HG02852 (cell line): ENCODE results near the gene SERPINA6.
"Not testable (repeated sequence)": the region's sequence is repeated elsewhere in the genome, so short reads cannot be mapped to it uniquely, and the experiment has no call there.

Experiments used
- ATAC-seq: cut with Tn5 transposase; IDR thresholded peaks from one replicate; pipeline ENCODE4 v1.9.1; 2021; ENCODE audit warnings: mild to moderate bottlenecking, moderate library complexity; ENCODE audit not compliant: unreplicated experiment

Gene SERPINA6

DNA sequence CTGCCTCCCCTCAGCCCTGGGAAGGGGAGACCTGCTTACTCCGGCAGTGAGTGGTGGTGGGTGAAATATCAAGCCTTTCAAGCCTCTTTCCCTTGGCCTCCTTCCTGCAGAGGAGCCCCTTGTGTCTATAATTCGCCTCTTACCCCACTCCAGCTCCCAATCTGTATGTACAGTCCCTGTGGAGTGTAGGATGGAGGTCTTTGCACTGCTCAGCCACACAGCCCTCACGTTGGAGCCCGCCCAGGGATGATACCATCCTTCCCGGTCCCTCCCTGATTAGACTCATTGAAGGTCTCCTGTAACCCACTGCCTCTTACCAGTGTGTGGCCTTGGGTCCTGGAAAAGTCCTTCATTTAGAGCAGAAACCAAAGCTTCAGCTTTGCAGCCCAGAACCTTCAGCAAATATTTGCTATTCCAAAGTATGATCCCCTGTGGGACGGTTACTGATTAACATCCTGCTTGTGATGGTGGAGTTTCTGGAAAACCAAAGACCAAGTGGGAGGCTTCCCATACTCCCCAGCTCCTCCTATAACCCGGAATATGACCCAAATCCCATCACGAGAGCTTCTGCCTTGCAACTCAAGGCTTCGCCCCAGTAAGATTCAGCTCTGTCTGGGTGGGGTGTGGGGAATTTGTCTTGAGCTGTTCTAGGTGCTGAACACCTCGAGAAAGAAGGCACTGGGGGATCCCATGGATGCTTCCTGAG, 30.1 kb downstream of the SERPINA6 start, which contains the start of gene SERPINA10:
TSS of gene SERPINA10 (minus strand) at position 397 of the 706 bp plus-strand sequence. CDS start 2,675 bp downstream, outside the sequence.
- no peak for ATAC-seq

GRCh38 chr14:94292526-94292871, 30.6 kb downstream of the SERPINA6 start:
- no peak for ATAC-seq

DNA sequence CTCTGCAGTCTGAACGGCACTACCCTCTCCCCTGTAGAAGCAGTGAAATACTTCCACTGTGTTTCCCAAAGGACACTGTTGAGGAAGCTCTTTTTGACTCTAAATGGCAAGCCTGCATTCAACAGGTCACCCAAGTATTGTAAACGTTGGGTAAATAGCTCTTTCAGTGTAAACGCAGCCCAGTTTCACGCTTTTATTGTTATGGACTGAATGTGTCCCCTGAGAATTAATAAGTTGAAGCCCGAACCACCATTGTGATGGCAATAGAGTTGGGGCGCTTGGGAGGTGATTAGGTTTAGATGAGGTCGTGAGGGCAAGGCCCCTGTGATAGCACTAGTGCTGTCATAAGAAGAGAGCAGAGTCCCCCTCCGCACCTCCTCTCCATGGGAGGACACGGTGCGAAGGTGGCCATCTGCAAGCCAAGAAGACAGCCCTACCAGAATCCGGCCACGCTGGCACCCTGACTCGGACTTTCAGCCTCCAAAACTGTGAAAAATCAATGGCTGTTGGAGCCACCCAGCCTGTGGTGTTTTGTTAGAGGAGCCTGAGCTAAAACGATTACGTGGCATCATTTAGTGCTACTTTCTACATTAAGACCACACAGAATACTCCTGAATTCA, 31.1 kb downstream of the SERPINA6 start:
- no peak for ATAC-seq

DNA sequence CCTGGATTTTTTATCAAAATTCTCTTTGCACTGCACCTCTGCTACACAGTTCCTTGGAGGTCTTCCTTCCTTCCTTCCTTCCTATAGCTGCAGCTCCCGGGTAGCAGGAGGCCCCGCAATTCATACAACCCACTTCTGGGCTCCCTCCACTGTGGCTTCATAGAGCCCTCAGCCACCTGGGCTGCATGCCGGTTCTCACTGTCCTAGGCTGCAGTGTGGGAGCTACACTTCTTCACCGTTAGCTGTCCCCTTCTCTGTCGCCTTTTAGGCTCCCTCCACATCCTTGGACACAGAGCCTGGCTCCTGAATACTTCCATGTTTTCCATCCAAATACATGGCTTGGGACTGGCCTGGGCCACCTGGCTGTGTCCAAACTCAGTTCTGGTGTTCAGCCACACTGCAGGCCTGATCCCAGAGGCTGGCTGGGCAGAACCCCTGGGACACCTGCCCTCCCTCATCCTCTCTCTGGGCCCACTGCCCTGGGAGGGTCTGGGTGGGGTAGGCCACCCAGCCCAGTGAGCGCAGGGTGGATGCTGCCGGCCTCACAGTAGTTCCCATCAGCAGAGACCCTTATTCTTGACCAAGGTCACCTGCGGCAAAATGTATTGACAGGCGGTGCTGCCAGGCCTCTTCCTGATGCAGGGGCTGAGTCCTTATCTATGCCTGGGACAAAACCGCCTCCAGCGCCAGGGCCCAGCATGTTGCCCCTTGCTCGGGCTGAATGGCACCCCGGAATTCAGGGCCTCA, 31.8 kb downstream of the SERPINA6 start:
- no peak for ATAC-seq

- no peak for ATAC-seq
Observed at GRCh38 chr14:94290197-94290596, 32.9 kb downstream of the SERPINA6 start.

- no peak for ATAC-seq
Observed at GRCh38 chr14:94288610-94289465, 34.3 kb downstream of the SERPINA6 start.

- no peak for ATAC-seq
Observed at GRCh38 chr14:94285158-94285557, 38.0 kb downstream of the SERPINA6 start.

DNA sequence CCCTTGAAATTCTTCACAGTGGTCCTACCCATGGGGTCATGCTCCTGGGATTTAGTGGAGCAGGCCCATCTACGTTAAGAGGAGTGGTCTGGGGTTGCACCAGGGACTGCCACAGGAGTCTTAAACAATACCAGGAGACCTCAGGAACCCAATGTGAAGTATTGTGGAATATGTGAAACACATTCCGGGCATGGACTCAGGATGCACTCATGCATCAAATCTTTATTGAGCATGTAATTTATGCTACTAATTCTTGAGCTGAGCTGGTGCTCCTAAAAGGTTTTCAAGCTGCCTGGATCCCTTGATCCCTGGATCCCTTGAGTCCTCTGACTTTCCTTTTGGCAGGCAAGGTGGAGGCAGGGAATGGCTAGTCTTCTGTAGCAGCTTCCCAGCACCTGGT, 38.9 kb downstream of the SERPINA6 start:
- no peak for ATAC-seq

DNA sequence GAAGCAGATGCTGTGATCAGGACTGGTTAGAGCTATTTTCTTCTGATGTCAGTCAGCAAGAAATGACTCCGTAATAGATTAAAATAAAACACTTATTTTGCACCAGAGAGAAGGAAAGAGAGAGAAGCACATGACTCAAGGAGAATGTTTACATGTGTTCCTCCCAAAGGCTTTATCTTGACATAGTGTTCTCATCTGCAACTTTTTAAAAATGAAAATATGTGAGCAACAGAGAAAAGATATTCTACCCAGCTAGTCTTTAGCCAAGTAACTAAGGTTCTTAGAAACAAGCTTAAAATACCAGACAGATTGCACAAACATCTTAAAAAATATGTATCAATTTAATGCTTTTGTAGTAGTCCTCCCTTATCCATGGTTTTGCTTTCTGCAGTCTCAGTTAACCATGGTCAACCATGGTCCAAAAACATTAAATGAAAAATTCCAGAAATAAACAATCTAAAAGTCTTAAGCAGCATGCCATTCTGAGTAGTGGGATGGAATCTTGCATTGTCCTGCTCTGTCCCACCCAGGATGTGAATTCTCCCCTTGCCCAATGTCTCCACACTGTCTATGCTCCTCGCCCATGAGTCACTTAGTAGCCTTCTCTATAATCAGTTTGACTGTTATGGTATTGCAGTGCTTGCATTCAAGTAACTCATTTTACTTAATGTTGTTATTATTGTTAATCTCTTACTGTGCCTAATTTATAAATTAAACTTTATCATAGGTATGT, 40.0 kb downstream of the SERPINA6 start:
- ATAC-seq, result no peak

GRCh38 chr14:94278731-94279130, 44.4 kb downstream of the SERPINA6 start:
- ATAC-seq, result no peak

DNA sequence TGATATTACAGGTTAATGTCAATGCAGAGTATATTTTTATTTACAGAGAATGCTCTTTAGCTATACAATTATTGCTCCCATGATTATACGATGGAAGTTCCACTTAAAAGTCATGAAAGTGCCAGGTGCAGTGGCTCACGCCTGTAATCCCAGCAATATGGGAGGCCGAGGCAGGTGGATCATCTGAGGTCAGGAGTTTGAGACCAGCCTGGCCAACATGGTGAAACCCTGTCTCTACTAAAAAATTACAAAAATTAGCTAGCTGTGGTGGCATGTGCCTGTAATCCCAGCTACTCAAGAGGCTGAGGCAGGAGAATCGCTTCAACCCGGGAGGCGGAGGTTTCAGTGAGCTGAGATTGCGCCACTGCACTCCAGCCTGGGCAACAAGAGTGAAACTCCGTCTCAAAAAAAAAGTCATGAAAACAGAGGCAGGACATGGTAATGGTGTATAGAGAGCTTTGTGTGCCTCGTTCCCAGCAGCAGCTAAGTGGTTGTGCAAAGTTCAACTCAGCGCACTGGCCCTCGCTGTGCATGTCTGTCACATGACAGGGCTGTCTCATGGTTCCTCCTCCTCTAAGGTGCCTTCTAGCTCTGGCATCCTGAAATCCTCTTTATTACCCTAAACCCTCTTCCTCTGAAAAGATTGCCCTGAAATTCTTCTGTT, 46.1 kb downstream of the SERPINA6 start:
- not testable (repeated sequence) for ATAC-seq

GRCh38 chr14:94269156-94269555, 54.0 kb downstream of the SERPINA6 start:
- no peak for ATAC-seq

DNA sequence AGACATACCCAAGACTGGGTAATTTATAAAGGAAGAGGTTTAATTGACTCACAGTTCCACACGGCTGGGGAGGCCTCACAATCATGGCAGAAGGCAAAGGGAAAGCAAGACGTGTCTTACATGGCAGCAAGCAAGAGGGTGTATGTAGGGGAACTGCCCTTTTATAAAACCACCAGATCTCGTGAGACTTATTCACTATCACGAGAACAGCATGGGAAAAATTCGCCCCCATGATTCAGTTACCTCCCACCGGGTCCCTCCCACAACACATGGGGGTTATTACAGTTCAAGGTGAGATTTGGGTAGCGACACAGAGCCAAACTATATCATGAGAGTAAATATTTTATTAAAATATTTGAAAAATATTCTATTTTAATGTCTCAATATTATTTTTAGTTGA, 54.6 kb downstream of the SERPINA6 start:
- ATAC-seq, result not testable (repeated sequence)

GRCh38 chr14:94267352-94267751, 55.8 kb downstream of the SERPINA6 start:
- ATAC-seq, result no peak

DNA sequence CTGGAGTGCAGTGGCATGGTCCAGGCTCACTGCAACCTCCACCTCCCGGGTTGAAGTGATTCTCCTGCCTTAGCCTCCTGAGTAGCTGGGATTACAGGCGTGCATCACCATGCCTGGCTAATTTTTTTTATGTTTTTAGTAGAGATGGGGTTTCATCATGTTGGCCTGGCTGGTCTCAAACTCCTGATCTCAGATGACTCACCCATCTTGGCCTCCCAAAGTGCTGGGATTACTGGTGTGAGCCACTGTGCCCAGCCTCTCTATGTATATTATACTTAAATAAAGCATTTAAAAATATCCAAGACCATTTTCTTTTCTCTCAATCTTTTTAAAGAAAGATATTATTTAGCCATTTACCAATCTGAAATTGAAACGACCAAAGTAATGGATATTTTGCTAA, 58.9 kb downstream of the SERPINA6 start:
- ATAC-seq, result not testable (repeated sequence)
